SK-N-SH (cell line): ENCODE results near the gene MTHFD2L. TPM values are rescaled to one million over a fixed set of nuclear protein-coding genes. Genes with fewer than 3 reads are reported as not detected.

Experiments used
- CTCF ChIA-PET: fragments of 300-600, 350-600 bp; formaldehyde crosslinking; extraction: SDS; loops from one replicate; lab custom pipeline; 2021; lab: Yijun Ruan, JAX
- POLR2A ChIA-PET: fragments of 350-600 bp; sonication (Branson Sonifier 250); formaldehyde crosslinking; extraction: SDS; loops from one replicate; lab custom pipeline; 2020; ENCODE audit warnings: antibody characterized with exemption, inconsistent platforms; lab: Yijun Ruan, JAX
- DNase-seq: peaks from one replicate; pipeline ENCODE4 v3.0.0; 2012
- H2AFZ ChIP-seq: fragments of 200-600 bp; sonication (generic); 2 replicates; pipeline ENCODE4 v1.8.1; 2016; ENCODE audit warnings: antibody characterized with exemption, mild to moderate bottlenecking, low read depth
- H3F3A ChIP-seq: fragments of 200-600 bp; sonication (generic); replicated peaks from 2 replicates; pipeline ENCODE3; 2016; ENCODE audit warnings: antibody characterized with exemption, mild to moderate bottlenecking; ENCODE audit not compliant: insufficient read depth
- H3K27ac ChIP-seq, 2 experiments: fragments of 200-500 bp in 1 of 2; fragments of 200-600 bp in 1 of 2; sonication (Bioruptor generic) in 1 of 2; sonication (generic), shearing (Covaris generic) in 1 of 2; 2 replicates each; pipeline versions ENCODE4 v1.5.1 to v1.6.1; 2014 to 2016; ENCODE audit warnings: low read depth in 2 of 2, inconsistent platforms in 1 of 2, low read length in 1 of 2, mild to moderate bottlenecking in 1 of 2, mixed read lengths in 1 of 2
- H3K27me3 ChIP-seq: fragments of 200-600 bp; sonication (generic), shearing (Covaris generic); 2 replicates; pipeline ENCODE4 v1.6.1; 2016; ENCODE audit warnings: mixed run types; ENCODE audit not compliant: insufficient read depth
- H3K36me3 ChIP-seq, 2 experiments: fragments of 200-500 bp in 1 of 2; fragments of 200-600 bp in 1 of 2; sonication (Bioruptor generic) in 1 of 2; sonication (generic) in 1 of 2; replicated peaks in 1 of 2; 2 replicates each; pipeline versions ENCODE3 to v1.5.1; 2014 to 2016; ENCODE audit warnings: low read length in 1 of 2, mild to moderate bottlenecking in 1 of 2; ENCODE audit not compliant: insufficient read depth in 2 of 2, control insufficient read depth in 1 of 2
- H3K4me1 ChIP-seq, 2 experiments: fragments of 200-500 bp in 1 of 2; fragments of 200-600 bp in 1 of 2; sonication (Bioruptor generic) in 1 of 2; sonication (generic), shearing (Covaris generic) in 1 of 2; 2 replicates each; pipeline versions ENCODE4 v1.5.1 to v1.6.1; 2014 to 2016; ENCODE audit warnings: low read depth in 1 of 2, low read length in 1 of 2, mixed run types in 1 of 2; ENCODE audit not compliant: insufficient read depth in 2 of 2, control insufficient read depth in 1 of 2
- H3K4me2 ChIP-seq: fragments of 200-600 bp; sonication (generic), shearing (Covaris generic); 2 replicates; pipeline ENCODE4 v1.6.1; 2017; ENCODE audit warnings: mixed run types
- H3K4me3 ChIP-seq, 2 experiments: fragments of 200-500 bp in 1 of 2; fragments of 200-600 bp in 1 of 2; sonication (Bioruptor generic) in 1 of 2; sonication (generic), shearing (Covaris generic) in 1 of 2; 2 replicates each; pipeline versions ENCODE4 v1.5.1 to v1.8.1; 2014 to 2016; ENCODE audit warnings: low read depth in 2 of 2, inconsistent platforms in 1 of 2, low read length in 1 of 2, mild to moderate bottlenecking in 1 of 2, mixed read lengths in 1 of 2, moderate library complexity in 1 of 2
- H3K79me2 ChIP-seq: fragments of 200-600 bp; sonication (generic); 2 replicates; pipeline ENCODE4 v1.8.1; 2017; ENCODE audit warnings: mild to moderate bottlenecking; ENCODE audit not compliant: insufficient read depth
- H3K9ac ChIP-seq: fragments of 200-600 bp; sonication (generic); 2 replicates; pipeline ENCODE4 v1.6.1; 2017; ENCODE audit warnings: mixed run types
- H3K9me2 ChIP-seq: fragments of 200-600 bp; sonication (generic); 2 replicates; pipeline ENCODE4 v1.6.1; 2017; ENCODE audit warnings: mixed run types
- H3K9me3 ChIP-seq: fragments of 200-600 bp; sonication (generic); 2 replicates; pipeline ENCODE4 v1.6.1; 2017; ENCODE audit warnings: mixed run types, mild to moderate bottlenecking, moderate library complexity
- H4K20me1 ChIP-seq: fragments of 200-600 bp; sonication (generic); 2 replicates; pipeline ENCODE4 v1.6.1; 2017; ENCODE audit warnings: mild to moderate bottlenecking, mixed run types; ENCODE audit not compliant: insufficient read depth
- FOSL2 ChIP-seq: IDR thresholded peaks from 2 replicates; pipeline ENCODE4 v1.4.0; 2012; ENCODE audit warnings: low read depth, mild to moderate bottlenecking, moderate library complexity, borderline replicate concordance
- FOXJ3 ChIP-seq: sonication (generic); formaldehyde crosslinking; IDR thresholded peaks from 2 replicates; pipeline ENCODE4 v1.5.1; 2020; ENCODE audit warnings: mild to moderate bottlenecking, missing genetic modification reagents
- GABPA ChIP-seq: IDR thresholded peaks from 2 replicates; pipeline ENCODE4 v1.4.0; 2012; ENCODE audit warnings: low read depth, mild to moderate bottlenecking
- GATA2 ChIP-seq: sonication (generic); formaldehyde crosslinking; IDR thresholded peaks from 2 replicates; pipeline ENCODE4 v1.5.0; 2020; ENCODE audit warnings: mild to moderate bottlenecking, missing genetic modification reagents
- IRF3 ChIP-seq: fragments of 150-350 bp; IDR thresholded peaks from 2 replicates; pipeline ENCODE4 v1.6.1; 2016; ENCODE audit warnings: mild to moderate bottlenecking, low read depth, low read length
- JUND ChIP-seq: IDR thresholded peaks from 2 replicates; pipeline ENCODE4 v1.4.0; 2012
- MXI1 ChIP-seq: IDR thresholded peaks from 2 replicates; pipeline ENCODE4 v1.6.1; 2012; ENCODE audit warnings: mild to moderate bottlenecking, low read depth, low read length, improper control_type of control experiment
- RAD21 ChIP-seq: IDR thresholded peaks from 2 replicates; pipeline ENCODE4 v1.6.1; 2012; ENCODE audit warnings: mild to moderate bottlenecking, low read length
- RCOR1 ChIP-seq: fragments of 150-350 bp; IDR thresholded peaks from 2 replicates; pipeline ENCODE4 v1.6.1; 2017; ENCODE audit warnings: antibody characterized with exemption, low read length
- USF1 ChIP-seq: IDR thresholded peaks from 2 replicates; pipeline ENCODE4 v1.4.0; 2012; ENCODE audit warnings: low read depth, borderline replicate concordance
- USF2 ChIP-seq: fragments of 150-350 bp; IDR thresholded peaks from 2 replicates; pipeline ENCODE4 v1.6.1; 2017; ENCODE audit warnings: antibody characterized with exemption, low read length, low read depth, borderline replicate concordance
- YY1 ChIP-seq: IDR thresholded peaks from 2 replicates; pipeline ENCODE4 v1.4.0; 2012; ENCODE audit warnings: low read depth, mild to moderate bottlenecking
- WGBS: methylation state at CpG from one replicate; pipeline ENCODE4 v1.1.6; 2017; ENCODE audit warnings: low lambda C conversion rate; 5-methylcytosine and 5-hydroxymethylcytosine counted together
- polyA plus RNA-seq, 3 experiments: library from polyadenylated mRNA; depleted of rRNA; stranded (reverse); fragments of >200 nt; gene quantifications; 2 replicates each; pipeline ENCODE4 v1.2.3, GENCODE V29; 2012

MTHFD2L gene
- polyA plus RNA-seq, 1 of the 3 experiments (the other 2 are of a cell fraction): 4.8 TPM

- H3K27me3 ChIP-seq: no peaks in the 10 kb centered on the region
- H3F3A ChIP-seq: no peaks in the 10 kb centered on the region
- H3K9me2 ChIP-seq: no peaks in the 10 kb centered on the region
- H3K9me3 ChIP-seq: no peaks in the 10 kb centered on the region
- peaks cover 0 to 4% of the 10 kb centered on the region in 2 experiments for H3K36me3 ChIP-seq
- H4K20me1 ChIP-seq: no peaks in the 10 kb centered on the region
- POLR2A ChIA-PET: no interaction called here
- H3K27ac ChIP-seq: no peak overlapping the region; a peak in 1 of 4 replicates
- no peak for DNase-seq
- H3K9ac ChIP-seq: no peak overlapping the region
- TF ChIP-seq MXI1 (no peak), GABPA (no peak), FOSL2 (no peak), RCOR1 (no peak), FOXJ3 (CRISPR knock-in tag) (no peak), GATA2 (CRISPR knock-in tag) (no peak), RAD21 (no peak)
- TF ChIP-seq, all 33 proteins: peak for 0
- H3K79me2 ChIP-seq: no peaks in the 10 kb centered on the region
- CTCF ChIA-PET: interaction anchor here (0.7 to 0.8 kb wide), 2 partner anchors 9 to 21 kb away, joined by 3 to 4 read pairs; no protein-coding TSS in a partner anchor
- no peak overlapping the region for H3K4me3 ChIP-seq
- no peak overlapping the region for H3K4me2 ChIP-seq
- WGBS: 94% methylated on average over 2 of the region's 2 CpGs
- peaks cover 0 to 6% of the 10 kb centered on the region in 2 experiments; a peak in 2 of 4 replicates for H3K4me1 ChIP-seq
- H2AFZ ChIP-seq: no peak overlapping the region
Measured at GRCh38 chr4:74168841-74169240, 10.9 kb downstream of the MTHFD2L start.

GRCh38 chr4:74173321-74173720 lies 15.4 kb downstream of the MTHFD2L start:
- Histone ChIP-seq H3K9me3 (no peaks in the 10 kb centered on the region), H3K79me2 (no peaks in the 10 kb centered on the region), H3K9ac (no peak overlapping the region), H3K36me3 (peaks cover 0 to 2% of the 10 kb centered on the region in 2 experiments), H3F3A (no peaks in the 10 kb centered on the region), H2AFZ (no peak overlapping the region), H3K4me2 (no peak overlapping the region), H3K27me3 (no peaks in the 10 kb centered on the region), H3K27ac (no peak overlapping the region), H3K9me2 (no peaks in the 10 kb centered on the region), H4K20me1 (no peaks in the 10 kb centered on the region), H3K4me1 (peaks cover 0 to 6% of the 10 kb centered on the region in 2 experiments; a peak in 2 of 4 replicates), H3K4me3 (no peak overlapping the region)
- POLR2A ChIA-PET: no interaction called here
- TF ChIP-seq MXI1 (no peak), USF2 (no peak), JUND (no peak), USF1 (no peak), YY1 (no peak), IRF3 (no peak)
- CTCF ChIA-PET: no interaction called here
- 92% methylated on average over 5 of the region's 5 CpGs for WGBS
- no peak for DNase-seq
